H1 (cell line): ENCODE data around the gene FANCE. TPM values are rescaled to one million over a fixed set of nuclear protein-coding genes. Genes with fewer than 3 reads are reported as not detected.

ENCODE experiments used
- CTCF ChIA-PET: fragments of 300-600 bp; sonication (Branson Sonifier 250); formaldehyde crosslinking; loops from one replicate; lab custom pipeline; 2021; ENCODE audit not compliant: partially characterized antibody; lab: Charles Lee
- POLR2A ChIA-PET: fragments of 300-600 bp; sonication (Branson Sonifier 250); formaldehyde crosslinking; loops from one replicate; lab custom pipeline; 2021; ENCODE audit warnings: inconsistent platforms; ENCODE audit not compliant: partially characterized antibody; lab: Charles Lee
- DNase-seq, 2 experiments: peaks; one replicate each; pipeline versions ENCODE4 v3.0.0 to v3.0.0-alpha.2; 2010 to 2022; ENCODE audit warnings: low spot score in 2 of 2, low read depth in 1 of 2, mixed read lengths in 1 of 2
- FAIRE-seq: peaks from 2 replicates; lab custom pipeline; 2011; peaks lifted over from hg19 to GRCh38; lab: Jason Lieb, UNC
- H2AFZ ChIP-seq: 2 replicates; pipeline ENCODE4 v1.8.1; 2012; ENCODE audit warnings: low read length, inconsistent platforms
- H2AK5ac ChIP-seq: 2 replicates; pipeline ENCODE4 v1.6.1; 2013; ENCODE audit warnings: low read depth, low read length
- H2BK120ac ChIP-seq: replicated peaks from 2 replicates; pipeline ENCODE3; 2013; ENCODE audit warnings: low read depth, low read length, inconsistent platforms
- H2BK12ac ChIP-seq: 2 replicates; pipeline ENCODE4 v1.6.1; 2013; ENCODE audit warnings: low read depth, low read length
- H2BK15ac ChIP-seq: 2 replicates; pipeline ENCODE4 v1.6.1; 2013; ENCODE audit warnings: low read length
- H2BK20ac ChIP-seq: 2 replicates; pipeline ENCODE4 v1.6.1; 2013; ENCODE audit warnings: low read length
- H2BK5ac ChIP-seq: 2 replicates; pipeline ENCODE4 v1.6.1; 2013; ENCODE audit warnings: low read depth, low read length
- H3K14ac ChIP-seq: 2 replicates; pipeline ENCODE4 v1.6.1; 2013; ENCODE audit warnings: inconsistent platforms; ENCODE audit not compliant: insufficient read length
- H3K18ac ChIP-seq: 2 replicates; pipeline ENCODE4 v1.6.1; 2013; ENCODE audit warnings: low read length; ENCODE audit errors: extremely low read depth
- H3K23ac ChIP-seq: 2 replicates; pipeline ENCODE4 v1.6.1; 2013; ENCODE audit warnings: inconsistent platforms; ENCODE audit not compliant: insufficient read length
- H3K23me2 ChIP-seq: 2 replicates; pipeline ENCODE4 v1.6.1; 2013; ENCODE audit warnings: low read depth, low read length
- H3K27ac ChIP-seq: 2 replicates; pipeline ENCODE4 v1.6.1; 2011; ENCODE audit warnings: low read depth, low read length, inconsistent platforms
- H3K27me3 ChIP-seq, 4 experiments: replicated peaks in 1 of 4; 1 replicate in 1 of 4; 2 replicates in 3 of 4; pipeline versions ENCODE4 v1.6.1 to v1.8.1; 2011 to 2013; ENCODE audit warnings: low read length in 3 of 4, mild to moderate bottlenecking in 3 of 4, inconsistent platforms in 2 of 4, mixed read lengths in 2 of 4, moderate library complexity in 1 of 4; ENCODE audit not compliant: control insufficient read depth in 3 of 4, insufficient read depth in 3 of 4; ENCODE audit errors: extremely low read depth in 1 of 4
- H3K36me3 ChIP-seq, 4 experiments: 2 replicates each; pipeline versions ENCODE4 v1.6.1 to v1.8.1; 2011 to 2013; ENCODE audit warnings: mild to moderate bottlenecking in 4 of 4, low read length in 3 of 4, moderate library complexity in 2 of 4, control low read depth in 1 of 4, inconsistent platforms in 1 of 4; ENCODE audit not compliant: insufficient read depth in 4 of 4, control insufficient read depth in 2 of 4
- H3K4ac ChIP-seq: replicated peaks from 2 replicates; pipeline ENCODE3; 2013; ENCODE audit warnings: low read length, low read depth, mixed read lengths, inconsistent platforms; ENCODE audit not compliant: insufficient read length
- H3K4me1 ChIP-seq, 4 experiments: replicated peaks in 1 of 4; 1 replicate in 1 of 4; 2 replicates in 3 of 4; pipeline versions ENCODE4 v1.6.1 to v1.8.1; 2011 to 2013; ENCODE audit warnings: low read length in 3 of 4, inconsistent platforms in 2 of 4, mixed read lengths in 1 of 4; ENCODE audit not compliant: insufficient read depth in 4 of 4, control insufficient read depth in 3 of 4
- H3K4me2 ChIP-seq, 2 experiments: 2 replicates each; pipeline versions ENCODE4 v1.6.1 to v1.8.1; 2011 to 2013; ENCODE audit warnings: low read depth in 2 of 2, low read length in 2 of 2, control low read depth in 1 of 2, inconsistent platforms in 1 of 2, mild to moderate bottlenecking in 1 of 2; ENCODE audit not compliant: insufficient read depth in 1 of 2
- H3K4me3 ChIP-seq, 4 experiments: fragments of 200-600, 300-600 bp in 1 of 4; sonication (generic), shearing (Covaris generic), sonication (Bioruptor Twin) in 1 of 4; 2 replicates each; pipeline versions ENCODE4 v1.5.1 to v1.8.1; 2011 to 2016; ENCODE audit warnings: low read length in 4 of 4, low read depth in 3 of 4, control low read depth in 2 of 4, inconsistent platforms in 2 of 4, mild to moderate bottlenecking in 2 of 4, mixed read lengths in 1 of 4, moderate library complexity in 1 of 4; ENCODE audit not compliant: insufficient read depth in 2 of 4; ENCODE audit errors: extremely low read depth in 1 of 4
- H3K56ac ChIP-seq: replicated peaks from 2 replicates; pipeline ENCODE3; 2013; ENCODE audit warnings: low read depth, mild to moderate bottlenecking, mixed read lengths, low read length, inconsistent platforms; ENCODE audit not compliant: insufficient read length
- H3K79me1 ChIP-seq: 2 replicates; pipeline ENCODE4 v1.6.1; 2013; ENCODE audit warnings: low read depth, low read length, control low read depth
- H3K79me2 ChIP-seq, 2 experiments: 2 replicates each; pipeline versions ENCODE4 v1.6.1 to v1.8.1; 2012 to 2013; ENCODE audit warnings: low read length in 2 of 2, mild to moderate bottlenecking in 2 of 2, inconsistent platforms in 1 of 2; ENCODE audit not compliant: insufficient read depth in 2 of 2, control insufficient read depth in 1 of 2
- H3K9ac ChIP-seq, 4 experiments: replicated peaks in 1 of 4; 1 replicate in 1 of 4; 2 replicates in 3 of 4; pipeline versions ENCODE4 v1.6.1 to v1.8.1; 2011 to 2013; ENCODE audit warnings: low read depth in 3 of 4, low read length in 3 of 4, control low read depth in 2 of 4, mild to moderate bottlenecking in 2 of 4, moderate library complexity in 2 of 4, inconsistent platforms in 1 of 4; ENCODE audit errors: extremely low read depth in 1 of 4
- H3K9me3 ChIP-seq, 2 experiments: 2 replicates each; pipeline versions ENCODE4 v1.6.1 to v1.8.1; 2012 to 2013; ENCODE audit warnings: mild to moderate bottlenecking in 2 of 2, moderate library complexity in 2 of 2, control low read depth in 1 of 2, inconsistent platforms in 1 of 2, low read depth in 1 of 2, low read length in 1 of 2, mixed read lengths in 1 of 2; ENCODE audit not compliant: insufficient read depth in 2 of 2
- H4K20me1 ChIP-seq, 2 experiments: replicated peaks in 1 of 2; 2 replicates each; pipeline versions ENCODE3 to v1.8.1; 2011 to 2013; ENCODE audit warnings: inconsistent platforms in 2 of 2, low read length in 2 of 2, mild to moderate bottlenecking in 1 of 2; ENCODE audit not compliant: insufficient read depth in 2 of 2, control insufficient read depth in 1 of 2
- H4K5ac ChIP-seq: 2 replicates; pipeline ENCODE4 v1.6.1; 2013; ENCODE audit warnings: low read length, low read depth, mixed read lengths, inconsistent platforms; ENCODE audit not compliant: insufficient read length
- H4K8ac ChIP-seq: 2 replicates; pipeline ENCODE4 v1.8.0; 2013; ENCODE audit warnings: mild to moderate bottlenecking, moderate library complexity, low read length, inconsistent platforms; ENCODE audit not compliant: insufficient read depth; ENCODE audit errors: extremely low read depth
- H4K91ac ChIP-seq: replicated peaks from 2 replicates; pipeline ENCODE3; 2013; ENCODE audit warnings: low read length, mixed read lengths, inconsistent platforms; ENCODE audit not compliant: insufficient read length
- POLR2A ChIP-seq, 2 experiments: IDR thresholded peaks; 1 replicate in 1 of 2; 2 replicates in 1 of 2; pipeline ENCODE4 v1.6.1; 2011; ENCODE audit warnings: low read depth in 2 of 2, low read length in 2 of 2, mild to moderate bottlenecking in 2 of 2; ENCODE audit errors: control extremely low read depth in 1 of 2
- POLR2AphosphoS5 ChIP-seq: IDR thresholded peaks from 2 replicates; pipeline ENCODE4 v1.6.1; 2011; ENCODE audit warnings: low read depth, low read length
- ZNF274 ChIP-seq: IDR thresholded peaks from 2 replicates; pipeline ENCODE4 v1.7.0; 2012; ENCODE audit warnings: low read length, borderline replicate concordance; ENCODE audit errors: extremely low read depth
- WGBS, 2 experiments: shearing (Covaris generic) in 1 of 2; methylation state at CpG; one replicate each; pipeline versions ENCODE4 v1.1.6 to v1.1.7; 2013 to 2015; ENCODE audit warnings: low lambda C conversion rate in 2 of 2, mixed read lengths in 2 of 2, inconsistent platforms in 1 of 2, low coverage in 1 of 2, missing lambda C conversion rate in 1 of 2; ENCODE audit not compliant: insufficient replicate concordance in 2 of 2, insufficient coverage in 1 of 2, insufficient read length in 1 of 2; ENCODE audit errors: extremely low coverage in 1 of 2, missing lambda C conversion rate in 1 of 2; 5-methylcytosine and 5-hydroxymethylcytosine counted together
- polyA plus RNA-seq, 7 experiments: library from polyadenylated mRNA; depleted of rRNA in 3 of 7; stranded (reverse) in 5 of 7; unstranded in 2 of 7; fragments of >200 nt in 5 of 7; fragments of 200-250 nt in 2 of 7; gene quantifications; 1 replicate in 5 of 7; 2 replicates in 1 of 7; 4 replicates in 1 of 7; pipeline versions ENCODE4 v1.2.1 to v1.2.3, GENCODE V29; 2011 to 2013; ENCODE audit warnings: missing spikeins in 2 of 7, mixed read lengths in 2 of 7
- total RNA-seq: library from RNA; stranded (reverse); fragmentation: NEBNext Ultra II Directional; extraction: Animal tissue kit (Norgen Biotek cat#: 25700); gene quantifications from 2 replicates; pipeline ENCODE4 v1.2.1, GENCODE V29; 2021

The FANCE gene
- total and polyA plus RNA-seq, 2 of the 8 experiments (the other 6 are each of a cell fraction or from before 2014, with no cell fraction given) = 16.1 to 17.0 TPM

- DNase-seq (peak in 1 of 2 experiments; percentile 54), FAIRE-seq (no peak)
- Histone ChIP-seq H3K18ac (no peak overlapping the region), H3K4ac (no peak overlapping the region), H3K27ac (no peak overlapping the region), H3K23me2 (no peaks in the 10 kb centered on the region), H2BK12ac (no peak overlapping the region), H3K4me2 (no peak overlapping the region), H3K14ac (no peak overlapping the region), H3K79me1 (no peaks in the 10 kb centered on the region), H2BK5ac (no peak overlapping the region), H2AFZ (no peak overlapping the region), H3K9ac (no peak overlapping the region), H4K91ac (no peak overlapping the region), H2BK120ac (no peak overlapping the region), H3K4me1 (no peaks in the 10 kb centered on the region; a peak in 4 of 7 replicates), H3K4me3 (no peak overlapping the region), H3K79me2 (0 out of 4 replicates have a peak, but pooled peaks cover 0 to 2% of the 10 kb centered on the region in 2 experiments), H2BK15ac (no peak overlapping the region), H4K8ac (no peak overlapping the region), H3K56ac (no peak overlapping the region), H3K23ac (no peak overlapping the region), H4K20me1 (peaks cover 15 to 21% of the 10 kb centered on the region in 2 experiments), H2BK20ac (no peak overlapping the region), H3K9me3 (no peaks in the 10 kb centered on the region), H4K5ac (no peak overlapping the region), H3K27me3 (no peaks in the 10 kb centered on the region; a peak in 1 of 7 replicates), H2AK5ac (no peak overlapping the region), H3K36me3 (peaks cover 9 to 42% (median 13%) of the 10 kb centered on the region in 4 experiments; a peak in 6 of 8 replicates)
- POLR2A ChIA-PET = interaction anchor here (0.6 to 37.6 kb wide), 7 partner anchors 2 to 207 kb away, joined by 3 to 1319 read pairs (median 4); partner anchors contain the start of genes FANCE, RPL10A and TEAD3
- CTCF ChIA-PET = interaction anchor here (1.2 to 2.5 kb wide), 3 partner anchors 8 to 20 kb away, joined by 4 to 6 read pairs (median 5); partner anchors contain the start of gene RPL10A
- TF ChIP-seq POLR2AphosphoS5 = 0 out of 2 replicates have a peak, but pooled peaks have one; percentile 56
- peak in 1 of 2 experiments; percentile 46; a peak in 1 of 3 replicates for TF ChIP-seq POLR2A (IDR thresholded peaks at IDR 0.05; ENCODE audit: control extremely low read depth in 1 of 2, low read depth in 2 of 2, low read length in 2 of 2)
- no peak for TF ChIP-seq ZNF274
- WGBS, 2 experiments = 79% methylated on average over 13 of the region's 14 CpGs; no CpG with 5 or more reads in 1 of the 2 experiments
Measured at GRCh38 chr6:35476004-35476403, 23.9 kb downstream of the FANCE start.
